Measurements from ENCODE around the gene PLD6. TPM values are rescaled to one million over a fixed set of nuclear protein-coding genes. Genes with fewer than 3 reads are reported as not detected.
A peak's percentile ranks its signal among the peaks of the same experiment; 100 is the strongest.

The PLD6 gene
- total RNA-seq, 1 experiment from 2014 or later, result 0.09 TPM

- Histone ChIP-seq H4K91ac (ENCODE audit: insufficient read length, low read depth, low read length) (no peak within 1 kb of the TSS), H2BK15ac (ENCODE audit: low read depth, low read length) (no peak within 1 kb of the TSS), H3K9me3 (ENCODE audit: control insufficient read depth, low read depth, low read length) (no peaks in the 10 kb centered on the region), H3K14ac (ENCODE audit: insufficient read depth, low read length) (peak within 1 kb of the TSS; percentile 99), H4K5ac (ENCODE audit: insufficient read length, low read depth, low read length) (no peak within 1 kb of the TSS), H3K18ac (ENCODE audit: insufficient read length, low read depth, low read length) (peak within 1 kb of the TSS; percentile 99), H3T11ph (ENCODE audit: low read length) (no peak within 1 kb of the TSS), H3K79me2 (ENCODE audit: insufficient read depth, low read length) (peaks cover 9% of the 10 kb centered on the region; the same call in 1 of the 2 replicates), H3K27ac (ENCODE audit: insufficient read length, low read depth, low read length) (no peak within 1 kb of the TSS), H3K27me3 (ENCODE audit: insufficient read depth, low read length) (no peaks in the 10 kb centered on the region), H4K20me1 (ENCODE audit: control insufficient read depth, insufficient read depth, insufficient read length) (no peaks in the 10 kb centered on the region), H3K23me2 (ENCODE audit: insufficient read length, low read depth, low read length, poor library complexity, severe bottlenecking) (peaks cover 5% of the 10 kb centered on the region), H3K4ac (ENCODE audit: low read depth, low read length) (no peak within 1 kb of the TSS), H2BK5ac (ENCODE audit: insufficient read length, low read length) (peak within 1 kb of the TSS; percentile 76), H2BK120ac (ENCODE audit: low read depth, low read length, poor library complexity, severe bottlenecking) (peak within 1 kb of the TSS; percentile 71), H2AK5ac (ENCODE audit: insufficient read length, low read length) (no peak within 1 kb of the TSS), H3K4me2 (ENCODE audit: insufficient read depth, insufficient read length, low read length) (peak within 1 kb of the TSS; percentile 92), H2AFZ (ENCODE audit: low read length) (no peak within 1 kb of the TSS), H2BK20ac (ENCODE audit: low read depth, low read length, poor library complexity, severe bottlenecking) (no peak within 1 kb of the TSS), H3K56ac (ENCODE audit: insufficient read length, low read depth, low read length) (no peak within 1 kb of the TSS), H3K9ac (ENCODE audit: extremely low read depth, insufficient read length, low read length) (peak within 1 kb of the TSS; percentile 94), H3K23ac (ENCODE audit: insufficient read length, low read depth, low read length) (no peak within 1 kb of the TSS), H3K4me1 (ENCODE audit: insufficient read depth, low read length) (peaks cover 11% of the 10 kb centered on the region), H4K8ac (replicated peaks; ENCODE audit: insufficient read length, low read depth, low read length) (no peak within 1 kb of the TSS), H2BK12ac (ENCODE audit: insufficient read length, low read depth, low read length) (peak within 1 kb of the TSS; percentile 99), H3K79me1 (ENCODE audit: insufficient read depth, low read depth, low read length, poor library complexity, severe bottlenecking) (peaks cover 3% of the 10 kb centered on the region)
- Mint-ChIP-seq H3K36me3 (ENCODE audit: insufficient read depth in 1 of 3, low read depth in 3 of 3) (peaks cover 5 to 13% (median 6%) of the 10 kb centered on the region in 3 experiments; a peak in 5 of 7 replicates), H3K9me3 (no peaks in the 10 kb centered on the region), H3K4me3 (peak within 1 kb of the TSS; percentile 97 to 99), H3K27me3 (ENCODE audit: low read depth) (no peaks in the 10 kb centered on the region), H3K27ac (peak within 1 kb of the TSS; percentile 99 to 100 (median 99)), H3K4me1 (peaks cover 21% of the 10 kb centered on the region in 2 experiments)
- no CpG with 5 or more reads among the region's 53 CpGs for WGBS (ENCODE audit: extremely low coverage, insufficient read length, low lambda C conversion rate)
- DNase-seq, result peak; percentile 83
- TF ChIP-seq CTCF (conservative IDR thresholded peaks at IDR 0.05), result no peak
Measured at GRCh38 chr17:17237026-17237799, 31.1 kb upstream of the PLD6 start, which contains the start of gene FLCN. TSS of gene FLCN (minus strand) at chr17:17237168. CDS start at chr17:17228137, 9,031 bp downstream.

Data from H9 (cell line).